ENCODE data around the gene RHBDD3. TPM values are rescaled to one million over a fixed set of nuclear protein-coding genes. Genes with fewer than 3 reads are reported as not detected.

The RHBDD3 gene
- total and polyA plus RNA-seq, 5 experiments from 2014 or later, result 4.7 to 19.2 (median 13.1) TPM

DNA sequence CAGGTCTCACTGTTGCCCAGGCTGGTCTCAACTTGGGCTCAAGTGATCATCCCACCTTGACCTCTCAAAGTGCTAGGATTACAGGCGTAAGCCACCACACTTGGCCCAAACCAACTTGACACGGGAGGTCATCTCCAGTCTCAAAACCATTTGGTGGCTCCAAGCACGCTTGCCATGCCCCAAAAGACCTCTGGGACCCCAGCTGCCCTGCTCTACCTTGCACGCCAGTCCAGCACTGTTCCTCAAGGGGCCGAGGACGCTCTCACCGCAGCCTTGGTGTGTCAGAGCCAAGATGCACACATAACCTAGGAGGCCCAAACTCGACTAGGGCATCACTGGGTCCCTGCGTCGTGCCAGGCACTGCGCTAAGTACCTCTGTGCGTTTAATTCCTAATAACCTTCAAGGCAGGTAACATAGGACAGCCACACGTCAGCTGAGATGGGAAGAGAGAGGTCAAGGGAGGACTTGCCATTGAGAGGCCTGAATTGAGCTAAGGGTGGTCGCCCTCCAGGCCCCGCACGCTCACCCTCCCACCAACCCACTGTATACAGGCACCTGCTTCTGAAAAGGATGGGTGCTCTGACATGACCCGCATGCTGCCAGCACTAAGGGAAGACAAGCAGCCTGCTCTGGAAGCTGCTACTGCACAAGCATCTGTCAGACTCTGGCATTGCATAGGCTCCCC lies 34.1 kb upstream of the RHBDD3 start:
- Mint-ChIP-seq H3K4me3 (no peak overlapping the region), H3K36me3 (peaks cover 6 to 47% (median 18%) of the 10 kb centered on the region in 3 donors), H3K4me1 (peaks cover 9 to 26% (median 13%) of the 10 kb centered on the region in 4 donors), H3K27ac (peak overlapping the region in 4 of 10 donors; percentile 40 to 95 (median 66)), H3K9me3 (no peaks in the 10 kb centered on the region), H3K27me3 (peaks cover 2 to 24% (median 4%) of the 10 kb centered on the region in 5 donors)
- DNase-seq (no peak), ATAC-seq (no peak)
- POLR2A ChIA-PET, result interaction anchor here (0.7 to 1.3 kb wide), 3 partner anchors 15 to 252 kb away, joined by 3 read pairs; partner anchors contain the start of genes EWSR1 and THOC5

DNA sequence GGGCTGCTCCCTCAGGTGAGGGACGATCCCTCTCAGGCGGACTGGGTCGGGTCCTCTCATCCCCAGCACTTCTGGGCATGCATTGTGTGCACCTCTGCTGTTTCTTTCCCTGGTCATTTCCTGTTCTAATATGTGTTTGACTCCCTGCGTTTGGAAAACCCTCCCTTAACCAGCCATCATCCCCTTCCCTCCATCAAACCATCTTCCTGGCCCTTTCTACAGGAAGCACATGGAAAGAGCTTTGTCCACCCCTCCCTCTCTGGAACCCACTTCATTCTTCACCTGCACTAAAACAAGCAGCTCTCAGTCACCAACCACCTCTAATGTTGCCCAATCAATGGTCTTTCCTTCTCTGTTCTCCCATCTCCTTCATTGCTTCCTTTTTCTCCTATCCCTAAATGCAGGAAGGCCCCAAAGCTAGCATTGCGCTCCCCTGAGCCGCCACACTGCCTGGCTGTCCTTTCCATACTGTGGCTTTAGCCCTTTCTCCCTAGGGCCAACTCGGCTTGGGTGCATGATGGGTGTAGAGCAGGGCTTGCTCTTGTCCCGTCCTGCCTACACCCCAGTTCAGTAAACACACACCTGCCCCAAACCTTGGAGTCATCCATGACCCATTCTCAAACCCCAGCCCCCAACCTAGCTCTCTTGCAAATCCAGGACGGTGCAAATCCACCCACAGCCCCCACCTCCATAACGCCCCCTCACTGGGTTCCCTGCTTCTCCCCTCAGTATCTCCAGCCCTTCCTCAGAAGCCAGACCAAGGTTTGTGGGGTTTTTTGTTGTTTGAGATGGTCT lies 33.2 kb upstream of the RHBDD3 start:
- DNase-seq (no peak), ATAC-seq (peak; percentile 21 to 29)
- peak overlapping the region in 2 of 10 donors; percentile 8 to 24 for H3K4me3 Mint-ChIP-seq
- H3K4me1 Mint-ChIP-seq, result peaks cover 6 to 20% (median 10%) of the 10 kb centered on the region in 4 donors
- H3K36me3 Mint-ChIP-seq, result peaks cover 6 to 55% (median 18%) of the 10 kb centered on the region in 3 donors
- POLR2A ChIA-PET, result interaction anchor here (0.5 to 1.3 kb wide), 4 partner anchors 16 to 954 kb away, joined by 3 read pairs; partner anchors contain the start of genes EWSR1 and THOC5
- H3K9me3 Mint-ChIP-seq, result no peaks in the 10 kb centered on the region
- H3K27ac Mint-ChIP-seq, result peak overlapping the region; percentile 13 to 95 (median 54)
- H3K27me3 Mint-ChIP-seq, result peaks cover 2 to 18% (median 3%) of the 10 kb centered on the region in 5 donors

DNA sequence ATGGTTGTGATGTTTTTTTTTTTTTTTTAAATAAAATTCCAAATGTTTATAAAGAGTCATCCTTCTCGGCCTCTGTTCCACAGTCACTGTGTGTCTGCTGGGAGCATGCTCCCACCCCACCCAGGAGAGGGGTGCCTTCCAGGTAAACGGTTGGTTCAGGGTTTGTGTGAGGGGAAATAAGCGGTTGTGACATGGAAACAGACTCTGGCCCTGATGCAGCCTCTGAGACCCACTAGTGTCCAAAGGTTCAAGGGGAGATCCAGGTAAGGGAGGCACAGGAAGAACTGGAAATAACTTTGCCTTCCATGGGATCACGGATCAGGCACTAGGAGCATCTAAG lies 32.7 kb upstream of the RHBDD3 start:
- Mint-ChIP-seq H3K4me3 (no peak overlapping the region), H3K4me1 (peaks cover 3 to 15% (median 10%) of the 10 kb centered on the region in 4 donors), H3K27me3 (peaks cover 0 to 12% (median 3%) of the 10 kb centered on the region in 5 donors), H3K36me3 (peaks cover 6 to 60% (median 20%) of the 10 kb centered on the region in 3 donors), H3K9me3 (no peaks in the 10 kb centered on the region), H3K27ac (peak overlapping the region in 4 of 10 donors; percentile 45 to 95 (median 84))
- ATAC-seq (peak in 1 of 2 donors; percentile 32), DNase-seq (no peak)
- POLR2A ChIA-PET, result interaction anchor here (1.2 to 1.3 kb wide), 2 partner anchors 32 to 253 kb away, joined by 3 read pairs; partner anchors contain the start of genes EWSR1 and THOC5

DNA sequence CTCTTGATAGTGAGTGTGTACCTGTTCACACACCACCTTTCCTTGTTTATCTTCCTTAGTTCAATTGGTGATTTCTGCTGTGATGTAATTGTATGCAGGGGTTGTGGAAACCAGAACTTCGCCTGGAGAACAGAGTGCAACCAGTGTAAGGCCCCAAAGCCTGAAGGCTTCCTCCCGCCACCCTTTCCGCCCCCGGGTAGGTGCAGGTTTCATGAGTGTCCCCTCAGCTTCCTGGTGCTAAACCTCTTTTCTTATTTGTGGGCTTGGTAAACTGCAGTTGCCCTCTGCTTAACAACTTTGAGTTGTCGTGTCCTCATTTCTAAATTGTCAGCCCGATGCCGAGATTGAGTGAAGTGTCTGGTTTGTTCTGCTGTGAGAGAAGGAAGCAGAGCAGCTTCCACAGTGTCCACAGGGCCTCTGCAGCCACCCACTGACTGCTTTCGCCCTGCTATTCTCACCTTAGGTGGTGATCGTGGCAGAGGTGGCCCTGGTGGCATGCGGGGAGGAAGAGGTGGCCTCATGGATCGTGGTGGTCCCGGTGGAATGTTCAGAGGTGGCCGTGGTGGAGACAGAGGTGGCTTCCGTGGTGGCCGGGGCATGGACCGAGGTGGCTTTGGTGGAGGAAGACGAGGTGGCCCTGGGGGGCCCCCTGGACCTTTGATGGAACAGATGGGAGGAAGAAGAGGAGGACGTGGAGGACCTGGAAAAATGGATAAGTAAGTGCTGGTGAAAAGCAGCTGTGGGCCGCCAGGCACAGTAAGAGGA lies 31.5 kb upstream of the RHBDD3 start:
- no peak for DNase-seq
- Mint-ChIP-seq H3K27ac (peak overlapping the region in 7 of 10 donors; percentile 21 to 84 (median 48)), H3K27me3 (peaks cover 0 to 4% (median 0%) of the 10 kb centered on the region in 5 donors), H3K4me1 (peaks cover 3 to 15% (median 10%) of the 10 kb centered on the region in 4 donors), H3K36me3 (peaks cover 6 to 72% (median 20%) of the 10 kb centered on the region in 3 donors), H3K4me3 (peak overlapping the region in 1 of 10 donors; percentile 10), H3K9me3 (no peaks in the 10 kb centered on the region)
- POLR2A ChIA-PET, result no interaction called here
- ATAC-seq, result no peak

DNA sequence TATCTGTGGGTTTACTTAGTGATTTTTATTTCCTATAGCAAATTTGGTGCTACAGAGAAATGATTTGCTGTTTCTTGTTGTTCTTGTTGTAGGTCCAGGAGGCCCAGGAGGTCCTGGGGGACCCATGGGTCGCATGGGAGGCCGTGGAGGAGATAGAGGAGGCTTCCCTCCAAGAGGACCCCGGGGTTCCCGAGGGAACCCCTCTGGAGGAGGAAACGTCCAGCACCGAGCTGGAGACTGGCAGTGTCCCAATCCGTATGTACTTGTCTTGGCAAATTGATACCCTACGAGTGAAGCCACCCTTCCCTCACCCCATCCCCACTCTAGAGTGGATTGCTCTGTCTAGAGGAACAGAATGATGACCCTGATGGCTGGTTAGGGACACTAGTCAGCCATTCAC lies 30.9 kb upstream of the RHBDD3 start:
- Mint-ChIP-seq H3K36me3 (peaks cover 6 to 78% (median 20%) of the 10 kb centered on the region in 3 donors), H3K27ac (peak overlapping the region in 4 of 10 donors; percentile 33 to 84 (median 64)), H3K4me3 (no peak overlapping the region), H3K4me1 (peaks cover 3 to 15% (median 8%) of the 10 kb centered on the region in 4 donors), H3K9me3 (no peaks in the 10 kb centered on the region), H3K27me3 (no peaks in the 10 kb centered on the region)
- ATAC-seq (no peak), DNase-seq (no peak)
- POLR2A ChIA-PET, result no interaction called here

DNA sequence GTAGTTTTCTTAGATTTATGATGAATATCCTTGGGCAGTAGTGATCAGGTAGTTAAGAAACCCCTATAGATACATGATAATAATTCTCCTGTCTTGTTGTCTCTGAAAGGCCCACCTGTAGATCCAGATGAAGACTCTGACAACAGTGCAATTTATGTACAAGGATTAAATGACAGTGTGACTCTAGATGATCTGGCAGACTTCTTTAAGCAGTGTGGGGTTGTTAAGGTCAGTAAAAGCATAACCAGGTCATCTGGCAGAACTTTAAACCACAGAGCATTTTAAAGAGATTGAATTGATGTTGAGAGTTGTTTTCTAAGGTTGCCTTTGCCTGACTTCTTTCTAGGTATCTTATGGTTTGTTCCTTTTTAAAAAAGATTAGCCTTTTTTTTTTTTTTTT lies 24.6 kb upstream of the RHBDD3 start:
- peaks cover 15 to 97% (median 23%) of the 10 kb centered on the region in 3 donors for H3K36me3 Mint-ChIP-seq
- POLR2A ChIA-PET, result no interaction called here
- DNase-seq, result no peak

DNA sequence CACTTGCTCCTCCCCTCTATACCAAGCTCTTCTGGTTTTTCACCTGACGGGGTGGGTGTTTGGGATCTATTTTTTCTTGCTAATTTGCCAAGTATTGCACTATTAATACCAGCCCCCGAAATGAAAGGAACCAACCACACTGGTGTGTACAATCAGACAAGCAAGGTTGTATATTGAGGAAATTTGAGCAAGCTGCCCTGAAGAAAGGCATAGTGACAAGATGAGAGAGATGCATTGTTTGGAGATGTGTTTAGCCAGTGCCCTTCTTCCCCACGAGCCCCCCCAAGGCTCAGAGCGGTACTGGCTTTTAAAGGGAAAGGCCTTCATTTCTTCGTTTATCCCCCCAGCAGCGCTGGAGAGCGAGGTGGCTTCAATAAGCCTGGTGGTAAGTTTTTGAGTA lies 23.4 kb upstream of the RHBDD3 start:
- H3K9me3 Mint-ChIP-seq, result no peaks in the 10 kb centered on the region
- H3K4me1 Mint-ChIP-seq, result peaks cover 14 to 26% (median 21%) of the 10 kb centered on the region in 4 donors
- POLR2A ChIA-PET, result no interaction called here
- peaks cover 15 to 98% (median 31%) of the 10 kb centered on the region in 3 donors for H3K36me3 Mint-ChIP-seq
- ATAC-seq, result no peak
- no peaks in the 10 kb centered on the region for H3K27me3 Mint-ChIP-seq
- DNase-seq, result no peak
- H3K27ac Mint-ChIP-seq, result peak overlapping the region in 4 of 10 donors; percentile 7 to 64 (median 26)
- H3K4me3 Mint-ChIP-seq, result no peak overlapping the region

More for the DNA sequence above, 24.6 kb upstream of the RHBDD3 start:
- H3K4me1 Mint-ChIP-seq, result peaks cover 10 to 20% (median 16%) of the 10 kb centered on the region in 4 donors
- H3K27ac Mint-ChIP-seq, result peak overlapping the region in 1 of 10 donors; percentile 39
- no peak overlapping the region for H3K4me3 Mint-ChIP-seq
- no peaks in the 10 kb centered on the region for H3K27me3 Mint-ChIP-seq
- no peaks in the 10 kb centered on the region for H3K9me3 Mint-ChIP-seq
- no peak for ATAC-seq

DNA sequence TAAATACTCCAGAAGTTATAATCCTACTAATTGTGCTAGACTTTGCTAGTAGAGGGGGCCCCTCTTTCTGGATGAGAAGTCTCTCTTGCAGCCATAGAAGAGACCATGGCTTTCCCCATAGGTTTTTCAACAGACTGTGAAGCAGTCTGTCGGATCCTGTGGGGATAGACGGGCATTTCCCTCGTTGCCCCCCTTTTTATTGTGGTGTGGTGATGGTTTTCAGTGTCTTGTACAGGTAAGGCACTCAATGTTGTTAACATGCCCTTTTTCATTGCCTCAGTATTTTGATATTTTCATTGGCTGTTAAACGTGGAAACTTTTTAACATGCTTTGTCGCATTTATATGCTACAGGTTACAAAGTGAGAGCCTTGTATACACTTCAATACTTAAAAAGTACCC lies 22.3 kb upstream of the RHBDD3 start:
- H3K4me3 Mint-ChIP-seq, result no peak overlapping the region
- H3K4me1 Mint-ChIP-seq, result peaks cover 12 to 31% (median 21%) of the 10 kb centered on the region in 4 donors
- no peak for DNase-seq
- no peaks in the 10 kb centered on the region for H3K9me3 Mint-ChIP-seq
- peaks cover 15 to 98% (median 29%) of the 10 kb centered on the region in 3 donors for H3K36me3 Mint-ChIP-seq
- H3K27me3 Mint-ChIP-seq, result no peaks in the 10 kb centered on the region
- POLR2A ChIA-PET, result no interaction called here
- peak overlapping the region in 1 of 10 donors; percentile 61 for H3K27ac Mint-ChIP-seq
- no peak for ATAC-seq

DNA sequence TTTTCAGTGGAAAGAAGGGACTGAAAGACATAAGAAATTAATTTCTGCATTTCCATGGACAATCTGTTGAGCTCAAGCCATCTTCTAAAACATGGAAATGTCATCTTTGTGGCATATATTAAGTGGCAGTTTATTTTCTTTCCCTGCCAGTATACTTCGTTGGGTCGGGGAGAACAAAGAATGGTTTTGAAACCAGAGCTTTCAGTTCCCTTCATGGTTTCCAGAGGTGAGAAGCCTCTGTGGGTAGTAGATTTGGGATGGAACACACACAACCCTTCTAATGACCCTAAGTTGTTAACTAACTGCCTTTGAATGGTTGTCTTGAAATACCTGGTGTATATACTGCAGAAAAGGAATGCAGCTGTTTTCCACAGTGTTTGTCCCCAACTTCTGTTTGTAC lies 21.1 kb upstream of the RHBDD3 start:
- H3K4me3 Mint-ChIP-seq, result peak overlapping the region in 1 of 10 donors; percentile 8
- H3K9me3 Mint-ChIP-seq, result no peaks in the 10 kb centered on the region
- no peak for DNase-seq
- peak overlapping the region in 5 of 10 donors; percentile 7 to 81 (median 37) for H3K27ac Mint-ChIP-seq
- peaks cover 12 to 37% (median 22%) of the 10 kb centered on the region in 4 donors for H3K4me1 Mint-ChIP-seq
- no peak for ATAC-seq
- no peaks in the 10 kb centered on the region for H3K27me3 Mint-ChIP-seq
- peaks cover 15 to 96% (median 36%) of the 10 kb centered on the region in 3 donors for H3K36me3 Mint-ChIP-seq
- POLR2A ChIA-PET, result no interaction called here

DNA sequence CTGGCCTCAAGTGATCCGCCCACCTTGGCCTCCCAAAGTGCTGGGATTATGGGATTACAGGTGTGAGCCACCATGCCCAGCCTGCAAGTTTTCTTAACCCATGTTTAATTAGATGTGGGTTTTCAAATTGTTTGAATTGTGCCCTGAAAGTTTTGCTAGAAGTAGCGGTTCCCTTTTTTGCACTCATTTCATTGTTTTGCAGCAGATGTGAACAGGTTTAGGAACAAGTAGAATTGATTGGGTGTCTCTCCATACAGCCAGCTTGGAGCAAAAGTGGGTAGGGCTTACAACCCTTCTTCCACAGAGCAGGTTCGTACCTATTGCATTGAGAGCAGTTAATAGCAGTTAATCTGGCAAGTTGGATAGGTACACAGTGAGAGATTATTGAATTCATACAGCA lies 16.4 kb upstream of the RHBDD3 start:
- POLR2A ChIA-PET, result no interaction called here
- DNase-seq, result no peak
- Mint-ChIP-seq H3K36me3 (peaks cover 0 to 98% (median 44%) of the 10 kb centered on the region in 3 donors), H3K27me3 (no peaks in the 10 kb centered on the region), H3K4me3 (peak overlapping the region in 1 of 10 donors; percentile 39), H3K27ac (peak overlapping the region in 2 of 10 donors; percentile 43 to 60), H3K4me1 (peaks cover 13 to 51% (median 25%) of the 10 kb centered on the region in 4 donors), H3K9me3 (no peaks in the 10 kb centered on the region)
- ATAC-seq, result no peak

DNA sequence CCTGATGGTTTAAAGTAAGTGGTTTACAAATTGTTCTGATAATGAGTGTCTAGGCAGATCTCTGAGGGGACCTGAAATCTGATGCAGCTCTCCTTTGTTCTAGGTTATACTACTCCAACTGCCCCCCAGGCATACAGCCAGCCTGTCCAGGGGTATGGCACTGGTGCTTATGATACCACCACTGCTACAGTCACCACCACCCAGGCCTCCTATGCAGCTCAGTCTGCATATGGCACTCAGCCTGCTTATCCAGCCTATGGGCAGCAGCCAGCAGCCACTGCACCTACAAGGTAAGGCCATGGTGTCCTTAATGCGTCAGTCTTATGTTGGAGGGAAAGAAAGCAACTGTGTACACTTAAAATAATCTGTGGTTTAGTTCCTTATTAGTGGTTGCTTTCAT lies 10.1 kb upstream of the RHBDD3 start:
- Mint-ChIP-seq H3K4me1 (peaks cover 24 to 72% (median 64%) of the 10 kb centered on the region in 4 donors), H3K27ac (peak overlapping the region in 4 of 10 donors; percentile 14 to 58 (median 26)), H3K9me3 (no peaks in the 10 kb centered on the region), H3K36me3 (peaks cover 5 to 98% (median 29%) of the 10 kb centered on the region in 3 donors), H3K4me3 (no peak overlapping the region), H3K27me3 (no peaks in the 10 kb centered on the region)
- no peak for ATAC-seq
- POLR2A ChIA-PET, result interaction anchor here (1.8 kb wide), 1 partner anchor 9 kb away, joined by 4 read pairs; no protein-coding TSS in a partner anchor
- no peak for DNase-seq
